GM12891 (cell line): ENCODE measurements around the gene RNF10.

Experiments
- POLR2A ChIP-seq: IDR thresholded peaks from 2 replicates; pipeline ENCODE4 v1.6.1; 2011; ENCODE audit warnings: low read depth, low read length, control low read depth
- POLR2AphosphoS5 ChIP-seq: IDR thresholded peaks from 2 replicates; pipeline ENCODE4 v1.6.1; 2011; ENCODE audit warnings: low read depth, low read length, control low read depth
- TAF1 ChIP-seq: IDR thresholded peaks from 2 replicates; pipeline ENCODE4 v1.6.1; 2011; ENCODE audit warnings: low read depth, low read length, control low read depth

- TF ChIP-seq POLR2A: no peak
- no peak for TF ChIP-seq POLR2AphosphoS5
- no peak for TF ChIP-seq TAF1
Measured at GRCh38 chr12:120497524-120498150, 36.5 kb upstream of the RNF10 start.
